ENCODE results near the gene RNF225.

DNA sequence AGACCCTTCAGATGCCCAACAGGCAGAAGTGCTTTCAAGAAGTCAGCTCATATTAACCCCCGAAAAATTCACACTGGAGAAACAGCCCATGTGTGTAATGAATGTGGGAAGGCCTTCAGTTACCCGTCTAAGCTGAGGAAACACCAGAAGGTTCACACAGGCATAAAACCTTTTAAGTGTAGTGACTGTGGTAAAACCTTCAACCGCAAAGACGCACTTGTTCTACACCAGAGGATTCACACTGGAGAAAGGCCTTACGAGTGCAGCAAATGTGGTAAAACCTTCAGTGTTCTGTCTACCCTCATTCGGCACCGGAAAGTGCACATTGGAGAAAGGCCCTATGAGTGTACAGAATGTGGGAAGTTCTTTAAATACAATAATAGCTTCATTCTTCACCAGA is 21.6 kb downstream of the RNF225 start:
- no peak for TF ChIP-seq ZNF232 (CRISPR knock-in tag; IDR thresholded peaks at IDR 0.05)
- no peak for TF ChIP-seq CTCF (IDR thresholded peaks at IDR 0.05)
- TF ChIP-seq SP1 (CRISPR knock-in tag; conservative IDR thresholded peaks at IDR 0.05): no peak
- no peak for TF ChIP-seq PREB (CRISPR knock-in tag; IDR thresholded peaks at IDR 0.05; ENCODE audit: borderline replicate concordance)
- TF ChIP-seq NFE2L1 (CRISPR knock-in tag; IDR thresholded peaks at IDR 0.05): no peak
- no peak for TF ChIP-seq ETV6 (CRISPR knock-in tag; IDR thresholded peaks at IDR 0.05)
